SK-N-SH (cell line): ENCODE data around the gene TRPM3.

Source experiments
- CTCF ChIP-seq: fragments of 200-600 bp; sonication (generic); IDR thresholded peaks from 2 replicates; pipeline ENCODE4 v1.6.1; 2017; ENCODE audit warnings: antibody characterized with exemption, mild to moderate bottlenecking, moderate library complexity
- EP300 ChIP-seq, 2 experiments: IDR thresholded peaks; 2 replicates each; pipeline versions ENCODE4 v1.4.0 to v1.6.1; 2012; ENCODE audit warnings: borderline replicate concordance in 1 of 2, low read depth in 1 of 2, low read length in 1 of 2
- EZH2phosphoT487 ChIP-seq: fragments of 200-600 bp; sonication (generic); IDR thresholded peaks from 2 replicates; pipeline ENCODE4 v1.6.1; 2017; ENCODE audit warnings: low read depth, mixed run types, mild to moderate bottlenecking, antibody characterized with exemption, moderate library complexity, borderline replicate concordance
- MAX ChIP-seq: IDR thresholded peaks from 2 replicates; pipeline ENCODE4 v1.4.0; 2012; ENCODE audit warnings: low read depth
- POLR2AphosphoS5 ChIP-seq: IDR thresholded peaks from 2 replicates; pipeline ENCODE4 v1.6.1; 2012; ENCODE audit warnings: low read depth, low read length
- SMC3 ChIP-seq: IDR thresholded peaks from 2 replicates; pipeline ENCODE4 v1.6.1; 2012; ENCODE audit warnings: low read depth, low read length, improper control_type of control experiment
- TCF12 ChIP-seq: IDR thresholded peaks from 2 replicates; pipeline ENCODE4 v1.4.0; 2012

GRCh38 chr9:70480405-70480980, 640.9 kb downstream of the TRPM3 start:
- TF ChIP-seq EP300 (IDR thresholded peaks at IDR 0.05; ENCODE audit: borderline replicate concordance in 1 of 2, low read depth in 1 of 2, low read length in 1 of 2) (no peak), CTCF (no peak), SMC3 (no peak), EZH2phosphoT487 (no peak), POLR2AphosphoS5 (no peak), TCF12 (no peak), MAX (no peak)
